DMS 273 (cell line): ENCODE measurements around the gene PGA3.
"Not testable (repeated sequence)": the region's sequence is repeated elsewhere in the genome, so short reads cannot be mapped to it uniquely, and the experiment has no call there.

Source experiments
- DNase-seq: peaks from one replicate; lab custom pipeline; 2025; ENCODE audit not compliant: unreplicated experiment; lab: John Stamatoyannopoulos, UW

PGA3 gene

DNA sequence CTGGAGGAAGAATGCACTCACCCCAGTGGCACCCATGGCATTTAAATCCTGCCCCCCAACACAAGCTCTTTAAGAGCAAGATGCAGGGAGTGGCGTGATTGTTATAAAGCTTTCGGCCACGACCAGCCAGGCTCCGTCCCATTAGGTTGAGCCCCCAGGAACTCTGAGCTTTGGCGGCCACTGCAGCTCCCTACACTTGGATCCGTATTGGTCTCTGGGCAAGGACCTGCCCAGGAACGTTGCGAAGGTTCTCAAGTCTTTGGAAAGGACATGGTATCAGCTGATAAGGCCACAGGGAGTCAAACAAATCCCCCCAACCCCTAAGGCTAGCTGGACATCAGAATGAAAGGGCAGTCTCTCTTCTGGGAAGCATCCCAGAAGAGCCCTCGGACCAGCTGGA is 32.7 kb upstream of the PGA3 start:
- no peak for DNase-seq

DNA sequence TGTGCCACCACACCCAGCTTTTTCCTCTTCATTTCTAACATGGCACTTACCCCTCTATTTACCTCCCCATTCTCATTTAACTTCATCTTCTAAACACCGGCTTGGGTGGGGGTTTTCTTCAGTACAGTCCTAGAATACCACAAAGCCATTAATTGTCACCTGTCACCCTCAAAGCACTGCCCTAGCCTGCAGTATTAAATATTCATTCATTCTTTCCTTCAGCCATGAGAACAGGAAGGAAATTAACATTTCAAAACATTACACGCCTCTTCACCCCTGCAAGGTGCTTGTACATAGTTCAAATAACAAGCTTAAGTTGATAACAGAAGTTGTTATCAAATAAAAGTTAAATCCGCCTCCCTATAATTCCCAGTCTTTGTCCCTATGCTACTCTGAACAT is 31.4 kb upstream of the PGA3 start:
- DNase-seq, result no peak

DNA sequence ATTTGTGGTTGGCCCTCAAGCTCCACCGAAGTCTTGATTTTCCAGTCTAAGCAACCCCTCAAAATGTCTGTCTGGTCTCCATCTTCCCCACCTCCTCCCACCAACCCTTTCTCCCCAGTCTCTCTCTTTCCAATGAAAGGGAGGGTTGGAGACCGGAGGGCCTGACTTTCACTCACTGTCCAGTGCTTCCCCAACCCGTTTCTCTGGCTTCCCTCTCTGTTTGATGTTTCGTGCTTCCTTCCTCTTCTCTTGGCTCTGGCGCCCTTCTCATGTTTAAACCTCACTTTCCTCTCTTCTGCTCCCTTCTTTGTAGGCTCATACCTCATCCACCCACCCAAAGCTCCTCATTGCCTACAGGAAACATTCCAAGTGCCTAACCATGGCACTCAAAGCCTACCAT is 31.0 kb upstream of the PGA3 start:
- DNase-seq, result no peak

DNA sequence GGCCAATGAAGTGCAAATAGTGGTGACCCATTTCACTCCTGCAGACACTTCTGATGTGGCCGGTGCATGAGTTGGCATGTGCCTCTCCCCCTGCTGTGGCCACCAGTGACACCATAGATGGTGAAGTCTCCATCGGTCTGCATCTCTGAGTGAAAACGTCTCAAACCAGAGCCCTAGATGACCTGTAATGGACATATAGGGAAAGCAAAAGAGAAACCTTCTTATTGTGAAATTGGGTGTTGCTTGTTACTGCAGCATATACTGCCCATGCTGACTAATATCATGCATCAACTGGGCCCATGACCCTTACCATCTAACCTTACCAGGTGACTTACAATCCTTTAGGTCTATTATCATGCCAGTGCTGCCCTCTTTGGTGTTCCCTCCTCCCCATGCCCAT is 30.4 kb upstream of the PGA3 start:
- no peak for DNase-seq

DNA sequence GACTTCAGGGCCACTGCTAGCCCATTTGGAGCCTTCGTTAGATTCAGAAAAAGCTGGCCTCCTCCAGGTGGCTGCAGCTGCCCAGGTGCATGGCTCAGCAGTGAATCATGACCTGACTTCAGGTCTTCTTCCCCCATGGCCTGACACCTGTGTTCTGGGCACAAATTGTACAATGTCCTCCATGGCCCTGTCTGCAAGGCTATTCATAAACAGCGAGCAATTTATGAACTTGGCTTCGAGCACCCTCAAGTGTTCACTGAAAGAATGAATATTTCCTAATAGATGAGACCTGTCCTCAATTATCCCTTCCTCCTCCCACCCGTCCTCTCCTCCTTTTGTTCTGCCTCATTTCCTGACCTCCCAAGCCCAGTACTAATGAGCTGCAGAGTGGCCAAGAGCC is 29.9 kb upstream of the PGA3 start:
- DNase-seq, result peak; percentile 65

DNA sequence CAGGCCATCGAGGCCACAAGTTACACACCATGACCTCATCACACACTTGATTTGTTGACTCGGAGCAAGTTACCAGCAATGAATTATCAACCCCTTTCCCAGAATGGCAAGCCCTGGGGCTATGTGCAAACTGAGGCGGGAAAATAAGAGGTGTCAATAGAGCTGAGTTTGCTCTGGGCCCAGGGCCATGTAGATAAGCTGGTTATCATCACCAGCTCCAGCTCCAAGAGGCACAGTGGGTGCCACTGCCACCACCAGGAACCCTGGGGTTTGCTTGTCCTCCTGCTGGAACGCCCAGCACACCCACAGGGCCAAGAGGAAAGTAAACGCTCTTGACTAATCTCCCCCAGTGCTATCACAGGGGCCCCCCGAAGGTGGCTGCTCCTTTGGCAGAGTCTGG is 29.0 kb upstream of the PGA3 start:
- DNase-seq, result no peak

DNA sequence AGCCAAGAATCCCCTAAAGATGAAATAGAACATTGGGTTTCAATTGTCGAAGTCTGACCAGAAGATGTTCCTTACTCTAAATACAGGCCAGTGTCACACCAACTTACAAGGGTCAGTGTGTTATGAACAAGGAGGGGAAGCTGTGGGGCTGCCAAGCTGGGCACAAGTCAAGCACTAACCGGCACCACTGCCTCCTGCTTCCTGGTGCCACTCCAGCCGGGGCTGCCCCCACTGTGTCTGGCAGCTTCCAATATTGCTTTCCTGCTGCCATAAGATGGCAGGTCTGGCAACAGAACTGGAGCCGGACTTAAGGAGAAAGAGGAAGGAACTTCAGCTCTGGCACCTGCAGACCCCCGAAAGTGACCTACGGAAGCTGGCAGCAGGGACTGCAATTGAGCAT is 28.4 kb upstream of the PGA3 start:
- no peak for DNase-seq

DNA sequence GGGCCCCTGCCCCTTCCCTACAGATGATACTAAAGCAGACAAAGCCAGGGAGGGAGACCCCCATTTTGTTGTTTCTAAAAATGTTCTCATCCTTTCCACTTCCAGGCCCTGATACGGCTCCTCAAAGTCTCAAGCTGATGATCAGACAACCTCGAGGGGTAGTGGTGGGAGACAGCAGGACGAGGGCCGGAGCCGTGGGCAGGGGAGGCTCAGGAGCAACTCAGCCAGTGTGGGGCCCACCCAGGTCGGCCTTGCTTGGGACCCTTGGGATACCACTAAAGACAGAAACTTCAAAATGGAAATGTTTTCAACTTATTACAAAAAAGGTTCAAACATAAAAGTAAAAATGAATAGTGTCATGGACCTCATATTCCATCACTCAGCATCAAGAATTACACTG is 26.9 kb upstream of the PGA3 start:
- no peak for DNase-seq

DNA sequence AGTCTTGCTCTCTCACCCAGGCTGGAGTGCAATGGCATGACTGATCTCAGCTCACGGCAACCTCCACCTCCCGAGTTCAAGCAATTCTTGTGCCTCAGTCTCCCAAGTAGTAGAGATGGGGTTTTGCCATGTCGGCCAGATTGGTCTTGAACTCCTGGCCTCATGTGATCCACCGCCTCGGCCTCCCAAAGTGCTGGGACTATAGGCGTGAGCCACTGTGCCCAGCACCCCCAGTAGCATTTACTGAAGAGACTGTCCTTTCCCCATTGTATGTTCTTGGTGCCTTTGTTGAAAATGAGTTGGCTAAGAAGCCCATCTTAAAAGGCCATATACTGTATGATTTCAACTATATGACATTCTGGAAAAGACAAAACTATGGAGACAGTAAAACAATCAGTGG is 23.1 kb upstream of the PGA3 start:
- DNase-seq, result not testable (repeated sequence)

DNA sequence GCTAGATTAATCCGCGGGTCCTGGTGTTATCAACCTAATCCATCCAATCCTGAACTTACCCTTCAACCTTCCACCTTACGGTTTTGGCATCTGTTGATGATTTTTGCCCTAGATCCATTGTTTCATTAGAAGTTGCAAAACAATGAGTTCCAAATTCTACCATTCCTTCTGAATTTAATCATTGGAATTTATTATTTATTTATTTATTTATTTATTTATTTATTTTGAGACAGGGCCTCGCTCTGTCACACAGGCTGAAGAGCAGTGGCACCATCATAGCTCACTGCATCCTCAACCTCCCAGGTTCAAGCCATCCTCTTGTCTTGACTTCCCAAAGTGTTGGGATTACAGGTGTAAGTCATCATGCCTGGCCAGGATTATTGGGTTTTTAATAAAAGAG is 21.8 kb upstream of the PGA3 start:
- DNase-seq, result no peak

DNA sequence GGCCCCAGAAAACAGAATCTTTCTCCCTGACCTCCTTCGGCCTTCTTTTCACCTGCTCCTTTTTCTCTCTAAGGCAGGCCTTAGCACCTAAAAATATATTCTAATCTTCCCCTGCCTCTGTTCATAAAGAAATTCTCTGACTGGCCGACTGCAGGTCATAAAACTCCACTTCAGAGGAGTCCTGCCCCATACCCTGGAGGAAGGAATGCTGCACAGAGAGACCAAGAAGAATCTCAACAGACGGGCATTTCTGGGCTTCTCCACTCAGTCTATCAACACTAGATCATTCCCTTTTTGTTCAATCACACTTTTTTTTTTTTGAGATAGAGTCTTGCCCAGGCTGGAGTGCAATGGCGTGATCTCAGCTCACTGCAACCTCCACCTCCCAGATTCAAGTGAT is 19.7 kb upstream of the PGA3 start:
- DNase-seq, result no peak

GRCh38 chr11:61186504-61186903 is 16.8 kb upstream of the PGA3 start:
- no peak for DNase-seq

DNA sequence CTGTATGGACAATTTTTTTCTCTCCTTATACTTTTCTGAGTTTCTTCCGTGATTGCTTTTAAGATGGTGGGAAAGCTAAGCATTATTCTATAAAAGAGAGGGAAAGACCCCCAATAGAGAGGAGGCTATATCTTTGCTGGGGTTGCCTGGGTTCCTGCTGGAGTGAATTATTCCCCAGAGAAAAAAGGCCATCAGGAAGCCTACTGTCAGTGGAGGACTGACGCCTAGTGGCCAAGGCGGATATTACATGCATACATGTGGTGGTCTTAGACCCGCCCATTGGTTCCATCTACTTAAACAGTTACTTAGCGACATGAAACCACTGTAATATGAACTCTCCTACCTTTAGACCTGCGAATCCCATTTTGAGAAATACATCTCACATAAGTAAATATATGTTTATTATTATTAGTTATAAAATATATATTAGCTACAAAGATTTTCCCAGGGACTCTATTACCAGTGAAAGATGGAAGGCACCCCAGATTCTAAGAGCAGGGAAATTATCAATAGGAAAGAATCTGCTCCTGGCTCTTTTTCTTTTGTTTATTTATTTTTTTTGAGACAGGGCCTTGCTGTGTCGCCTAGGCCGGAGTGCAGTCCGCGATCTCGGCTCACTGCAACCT is 15.7 kb upstream of the PGA3 start:
- DNase-seq, result peak; percentile 87

DNA sequence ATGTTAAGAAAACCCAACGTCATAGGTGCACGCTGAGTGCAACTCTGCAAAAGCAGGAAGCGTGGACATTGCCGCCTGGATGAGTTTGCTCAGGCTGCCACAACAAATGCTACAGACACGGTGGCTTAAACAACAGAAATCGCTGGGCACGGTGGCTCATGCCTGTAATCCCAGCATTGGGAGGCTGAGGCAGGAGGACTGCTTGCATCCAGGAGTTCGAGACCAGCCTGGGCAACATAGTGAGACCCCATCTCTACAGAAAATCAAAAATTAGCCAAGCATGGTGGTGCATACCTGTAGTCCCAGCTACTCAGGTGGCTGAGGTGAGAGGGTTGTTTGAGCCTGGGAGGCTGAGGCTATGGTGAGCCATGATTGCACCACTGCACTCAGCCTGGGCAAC is 13.4 kb upstream of the PGA3 start:
- DNase-seq, result no peak

DNA sequence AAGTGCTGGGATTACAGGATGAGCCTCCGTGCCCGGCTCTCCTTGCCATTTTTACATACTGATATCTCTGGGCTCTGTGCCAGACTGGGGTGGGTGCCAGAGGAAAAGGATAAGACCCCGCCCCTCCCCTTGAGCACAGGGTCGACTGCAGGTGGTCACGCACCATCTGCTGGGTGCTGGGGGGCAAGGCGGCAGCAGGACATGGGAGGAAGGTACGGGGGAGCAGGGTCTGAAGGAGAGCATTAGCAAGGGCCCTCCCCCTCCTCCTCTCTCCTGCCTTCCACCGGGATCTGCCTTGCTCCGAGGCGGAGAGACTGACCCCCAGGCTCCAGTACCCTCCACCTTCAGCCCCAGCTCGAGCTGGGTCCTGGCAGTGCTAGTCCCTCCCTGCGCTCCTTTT is 9.7 kb upstream of the PGA3 start:
- DNase-seq, result peak; percentile 79

- peak; percentile 33 for DNase-seq
Measured at GRCh38 chr11:61194169-61194671, 9.1 kb upstream of the PGA3 start.

- DNase-seq, result no peak
Measured at GRCh38 chr11:61194981-61195695, 8.2 kb upstream of the PGA3 start.

- no peak for DNase-seq
Measured at GRCh38 chr11:61195719-61196118, 7.6 kb upstream of the PGA3 start.

GRCh38 chr11:61198361-61198760 is 5.0 kb upstream of the PGA3 start:
- peak; percentile 27 for DNase-seq

DNA sequence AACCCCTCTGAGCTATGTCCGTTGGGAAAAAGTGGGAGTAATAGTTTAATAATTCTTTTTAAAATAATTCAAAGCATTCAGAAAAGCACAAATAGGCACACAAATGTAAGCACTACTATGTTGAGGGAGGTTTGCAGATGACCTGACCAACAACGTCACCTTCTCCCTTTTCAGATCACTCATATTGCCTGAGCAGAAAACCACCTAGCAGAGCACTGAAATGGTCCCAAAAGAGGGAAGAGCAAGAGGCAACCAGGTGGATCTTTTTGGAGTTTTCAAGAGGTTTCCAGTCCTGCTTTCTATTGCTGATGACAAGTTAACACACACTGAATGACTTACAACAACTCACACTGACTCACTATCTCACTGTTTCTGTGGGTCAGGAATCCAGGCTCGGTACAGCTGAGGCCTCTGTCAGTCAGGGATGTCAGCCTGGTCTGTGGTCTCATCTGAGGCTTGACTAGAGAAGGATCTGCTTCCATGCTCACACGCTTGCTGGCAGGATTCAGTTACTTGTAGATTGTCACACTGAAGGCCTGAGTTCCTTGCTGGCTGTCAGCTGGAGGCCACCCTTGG is 4.3 kb upstream of the PGA3 start:
- no peak for DNase-seq

DNA sequence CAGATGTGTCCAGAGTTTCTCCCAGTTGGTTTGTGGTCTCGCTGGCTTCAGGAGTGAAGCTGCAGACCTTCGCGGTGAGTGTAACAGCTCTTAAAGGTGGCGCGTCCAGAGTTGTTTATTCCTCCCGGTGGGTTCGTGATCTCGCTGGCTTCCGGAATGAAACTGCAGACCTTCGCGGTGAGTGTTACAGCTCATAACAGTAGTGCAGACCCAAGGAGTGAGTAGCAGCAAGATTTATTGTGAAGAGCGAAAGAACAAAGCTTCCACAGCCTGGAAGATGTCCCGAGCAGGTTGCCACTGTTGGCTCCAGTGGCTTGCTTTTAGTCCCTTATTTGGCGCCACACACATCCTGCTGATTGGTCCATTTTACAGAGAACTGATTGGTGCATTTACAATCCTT is 1.8 kb upstream of the PGA3 start:
- DNase-seq, result no peak

GRCh38 chr11:61203873-61204272 is 558 bp downstream of the PGA3 start:
- not testable (repeated sequence) for DNase-seq
